Adipocyte (in vitro differentiated cells): Measurements from ENCODE around the gene PDZD2.
A peak's percentile ranks its signal among the peaks of the same experiment; 100 is the strongest.

ENCODE experiments used
- DNase-seq: peaks from one replicate; pipeline ENCODE4 v3.0.0-alpha.2; 2015; ENCODE audit warnings: low read depth
- H3K27me3 ChIP-seq: replicated peaks from 2 replicates; pipeline ENCODE4 v1.7.0; 2013; ENCODE audit warnings: mild to moderate bottlenecking, low read length, moderate library complexity; ENCODE audit not compliant: control insufficient read depth, insufficient read depth
- H3K36me3 ChIP-seq: 2 replicates; pipeline ENCODE4 v1.7.0; 2013; ENCODE audit warnings: low read length, mild to moderate bottlenecking, moderate library complexity; ENCODE audit not compliant: control insufficient read depth, insufficient read depth, severe bottlenecking
- H3K4me1 ChIP-seq: 2 replicates; pipeline ENCODE4 v1.7.0; 2013; ENCODE audit warnings: mild to moderate bottlenecking, low read length, moderate library complexity; ENCODE audit not compliant: control insufficient read depth, insufficient read depth
- H3K4me3 ChIP-seq: 2 replicates; pipeline ENCODE4 v1.7.0; 2013; ENCODE audit warnings: mild to moderate bottlenecking, low read length, moderate library complexity
- H3K9ac ChIP-seq: 2 replicates; pipeline ENCODE4 v1.7.0; 2013; ENCODE audit warnings: mild to moderate bottlenecking, low read length, moderate library complexity
- H3K9me3 ChIP-seq: 2 replicates; pipeline ENCODE4 v1.7.0; 2013; ENCODE audit warnings: mild to moderate bottlenecking, low read length, moderate library complexity; ENCODE audit not compliant: control insufficient read depth

PDZD2 gene

DNA sequence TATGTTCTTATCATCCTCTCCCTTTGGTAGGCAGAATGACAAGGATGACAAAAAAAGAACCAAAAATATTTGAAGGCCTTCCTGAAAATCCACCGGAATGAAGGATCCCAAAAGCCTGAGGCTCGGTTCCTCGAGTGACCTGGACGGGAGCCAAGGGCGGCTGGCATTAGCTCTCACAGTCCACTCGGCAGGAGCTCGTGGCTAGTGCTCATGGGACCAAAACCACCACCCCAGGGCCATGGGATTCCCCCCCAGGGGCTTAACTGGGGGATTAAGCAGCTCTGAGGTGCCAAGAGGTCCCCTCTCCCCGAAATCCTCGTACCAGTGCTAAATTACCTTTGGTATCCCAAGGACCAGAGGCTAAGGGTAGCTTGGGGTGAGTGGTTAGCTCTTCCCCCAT lies 586 bp upstream of the PDZD2 start:
- Histone ChIP-seq H3K4me3 (peak overlapping the region; percentile 85), H3K27me3 (peaks cover 17% of the 10 kb centered on the region), H3K9me3 (no peaks in the 10 kb centered on the region), H3K4me1 (peaks cover 9% of the 10 kb centered on the region), H3K9ac (peak overlapping the region; percentile 33), H3K36me3 (no peaks in the 10 kb centered on the region)
- DNase-seq: peak; percentile 5

DNA sequence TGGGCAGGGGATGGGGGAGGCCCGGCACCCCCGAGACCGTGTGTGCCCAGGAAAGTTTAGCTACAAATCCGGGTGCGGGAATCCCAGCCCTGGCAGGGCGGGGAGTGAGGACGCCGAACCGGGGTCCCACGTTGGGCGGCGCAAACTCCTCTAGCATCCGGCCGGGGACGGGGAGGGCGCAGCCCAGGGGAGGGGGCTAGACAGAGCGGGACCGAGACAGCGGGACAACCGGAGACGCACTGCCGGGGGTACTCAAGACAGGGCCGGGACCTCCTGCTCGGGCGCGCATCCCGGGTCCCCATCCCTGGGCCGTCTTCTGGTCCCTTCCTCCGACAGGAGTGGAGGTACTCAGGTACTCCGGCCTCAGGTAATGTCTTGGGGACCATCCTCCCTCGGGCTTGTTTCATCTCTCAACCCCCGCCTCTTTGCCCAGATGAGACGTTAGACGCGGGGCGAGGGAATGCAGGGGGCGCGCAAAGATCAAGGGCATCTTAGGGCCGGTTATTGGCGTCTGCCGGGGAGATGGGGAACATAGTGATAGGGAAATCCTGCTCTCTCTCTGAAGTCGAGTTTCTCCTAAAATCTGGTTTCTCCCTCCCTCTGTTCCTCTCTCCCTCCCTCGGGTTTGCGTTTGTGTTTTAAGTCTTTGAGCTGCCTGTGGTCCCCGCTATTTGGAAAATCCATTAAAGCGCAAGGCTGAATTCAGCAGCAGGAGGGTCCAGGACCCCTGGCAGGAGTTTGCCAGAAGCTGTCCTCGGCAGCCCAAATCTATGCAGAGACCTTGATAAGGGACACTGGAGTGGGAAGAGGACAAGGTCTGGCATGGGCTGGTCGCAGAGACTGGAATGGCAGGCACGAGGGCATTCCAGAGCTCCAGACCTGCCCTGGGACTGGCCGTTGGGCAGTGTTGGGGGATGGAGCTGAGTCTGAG lies 815 bp downstream of the PDZD2 start:
- Histone ChIP-seq H3K27me3 (peaks cover 17% of the 10 kb centered on the region), H3K9ac (peak overlapping the region; percentile 33)
- DNase-seq: no peak

DNA sequence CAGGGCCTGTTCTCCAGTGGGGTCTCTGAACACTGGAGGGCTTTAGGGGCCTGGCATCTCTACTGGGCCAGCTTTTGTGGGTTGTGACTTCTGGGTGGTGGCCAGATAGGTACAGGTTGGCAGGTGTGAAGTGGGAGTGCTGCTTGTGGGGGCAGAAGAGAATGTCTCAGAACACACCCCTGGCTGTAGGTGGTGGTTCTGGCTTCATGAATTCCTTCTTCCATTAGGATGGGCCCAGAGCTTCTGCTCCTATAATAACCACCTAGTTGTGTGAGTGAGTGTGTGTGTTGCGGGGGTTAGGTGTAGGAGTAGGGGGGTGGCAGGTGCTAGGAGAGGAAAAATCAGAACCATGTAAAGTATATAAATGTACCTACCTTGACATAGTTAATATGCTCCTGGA lies 1.6 kb downstream of the PDZD2 start:
- peaks cover 9% of the 10 kb centered on the region for H3K4me1 ChIP-seq
- no peak for DNase-seq
- H3K9me3 ChIP-seq: no peaks in the 10 kb centered on the region
- no peaks in the 10 kb centered on the region for H3K36me3 ChIP-seq
- no peak overlapping the region for H3K9ac ChIP-seq
- no peak overlapping the region for H3K4me3 ChIP-seq
- peaks cover 17% of the 10 kb centered on the region for H3K27me3 ChIP-seq

More for the DNA sequence above, 815 bp downstream of the PDZD2 start:
- peaks cover 9% of the 10 kb centered on the region for H3K4me1 ChIP-seq
- H3K36me3 ChIP-seq: no peaks in the 10 kb centered on the region
- no peaks in the 10 kb centered on the region for H3K9me3 ChIP-seq
- H3K4me3 ChIP-seq: peak overlapping the region; percentile 85

DNA sequence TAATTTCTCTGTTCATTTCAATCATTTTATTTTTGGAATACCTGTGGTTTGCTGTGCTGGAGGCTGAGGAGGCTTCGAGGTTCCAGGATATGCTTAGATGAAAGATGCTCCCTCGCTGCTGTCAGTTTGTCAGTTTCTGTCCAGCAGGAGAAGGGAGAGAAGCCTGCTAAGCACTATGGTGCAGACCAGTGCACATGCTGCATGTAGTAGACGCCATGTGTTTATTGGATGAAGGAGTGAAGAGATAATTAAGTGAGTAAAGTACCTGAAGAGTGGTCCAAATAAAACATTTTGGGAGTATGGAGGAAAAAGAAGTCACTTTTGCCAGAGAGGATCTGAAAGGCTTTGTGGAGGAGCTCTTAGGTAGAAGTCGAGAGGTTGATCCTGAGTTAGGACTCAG lies 2.1 kb downstream of the PDZD2 start:
- DNase-seq: no peak
- no peak overlapping the region for H3K4me3 ChIP-seq
- H3K36me3 ChIP-seq: no peaks in the 10 kb centered on the region
- peaks cover 9% of the 10 kb centered on the region for H3K4me1 ChIP-seq
- peaks cover 20% of the 10 kb centered on the region for H3K27me3 ChIP-seq
- no peak overlapping the region for H3K9ac ChIP-seq
- H3K9me3 ChIP-seq: no peaks in the 10 kb centered on the region

- no peaks in the 10 kb centered on the region for H3K36me3 ChIP-seq
- no peak overlapping the region for H3K9ac ChIP-seq
- H3K27me3 ChIP-seq: peaks cover 22% of the 10 kb centered on the region
- H3K9me3 ChIP-seq: no peaks in the 10 kb centered on the region
- H3K4me3 ChIP-seq: no peak overlapping the region
- DNase-seq: no peak
- peaks cover 6% of the 10 kb centered on the region for H3K4me1 ChIP-seq
Observed at GRCh38 chr5:31641575-31641974, 2.6 kb downstream of the PDZD2 start.

DNA sequence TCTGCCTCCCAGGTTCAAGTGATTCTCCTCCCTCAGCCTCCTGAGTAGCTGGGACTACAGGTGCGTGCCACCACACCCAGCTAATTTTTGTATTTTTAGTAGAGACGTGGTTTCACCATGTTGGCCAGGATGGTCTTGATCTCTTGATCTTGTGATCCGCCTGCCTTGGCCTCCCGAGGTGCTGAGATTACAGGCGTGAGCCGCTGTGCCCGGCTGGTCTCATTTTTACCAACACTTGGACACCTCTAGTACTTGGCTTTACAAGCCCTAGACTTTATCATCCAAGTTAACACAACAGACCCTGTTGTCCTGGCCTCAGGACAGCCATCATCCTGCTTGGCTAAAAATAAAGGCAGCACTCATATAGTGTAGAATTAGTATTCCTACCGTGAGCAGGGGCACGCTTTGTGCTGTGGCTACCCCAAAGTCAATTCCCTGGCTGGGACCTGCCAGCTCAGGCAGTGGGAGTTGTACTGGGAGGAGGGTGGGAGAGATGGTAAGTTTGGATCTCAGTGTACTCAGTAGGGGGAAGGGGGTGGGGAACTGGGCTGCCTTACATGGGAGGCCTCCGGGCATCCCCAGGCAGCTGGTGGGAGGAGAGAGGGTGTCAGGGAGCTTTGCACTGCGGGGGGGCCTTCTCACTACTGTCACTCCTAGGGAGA lies 6.6 kb downstream of the PDZD2 start:
- DNase-seq: no peak
- H3K9me3 ChIP-seq: no peaks in the 10 kb centered on the region
- H3K4me1 ChIP-seq: no peaks in the 10 kb centered on the region
- H3K27me3 ChIP-seq: peaks cover 22% of the 10 kb centered on the region
- H3K36me3 ChIP-seq: no peaks in the 10 kb centered on the region
- no peak overlapping the region for H3K9ac ChIP-seq
- no peak overlapping the region for H3K4me3 ChIP-seq

DNA sequence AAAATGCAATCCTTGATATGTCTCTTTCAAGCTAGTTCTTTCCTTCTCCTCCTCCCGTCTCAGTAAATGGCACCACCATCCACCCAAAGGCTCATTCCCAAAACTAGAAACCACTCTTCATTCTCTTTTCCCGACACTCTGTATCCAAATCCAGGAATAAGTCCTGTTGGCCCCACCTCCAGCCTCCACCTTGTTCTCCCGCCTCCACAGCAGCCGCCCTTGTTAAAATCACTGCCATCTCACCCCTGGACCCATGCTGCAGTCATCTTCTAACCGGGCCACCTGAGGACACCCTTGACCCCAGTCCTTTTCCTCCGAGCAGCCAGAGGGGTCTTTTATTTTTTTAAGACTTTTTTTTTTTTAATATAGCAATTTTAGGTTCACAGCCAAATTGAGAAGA lies 9.4 kb downstream of the PDZD2 start:
- Histone ChIP-seq H3K4me3 (no peak overlapping the region), H3K9me3 (no peaks in the 10 kb centered on the region), H3K27me3 (peaks cover 19% of the 10 kb centered on the region), H3K9ac (no peak overlapping the region), H3K36me3 (no peaks in the 10 kb centered on the region), H3K4me1 (no peaks in the 10 kb centered on the region)
- DNase-seq: no peak

DNA sequence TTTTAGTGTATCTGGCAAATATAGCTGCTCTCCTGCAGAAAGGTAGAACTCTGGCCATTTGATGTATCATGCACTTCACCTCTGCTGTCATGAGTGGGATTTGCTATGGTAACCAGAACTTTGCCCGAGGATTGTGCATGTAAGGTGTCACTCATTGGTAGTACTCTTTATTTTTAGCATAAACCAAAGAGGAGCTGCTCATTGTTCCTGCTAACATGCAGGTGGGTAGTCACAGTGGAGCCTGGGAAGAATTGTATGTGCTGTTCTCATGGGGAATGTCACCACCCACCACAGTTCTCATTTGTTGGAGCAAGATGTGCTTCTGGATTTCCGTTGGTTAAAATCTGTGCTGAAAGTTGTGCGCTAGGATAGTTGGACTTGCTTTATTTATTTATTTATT lies 12.3 kb downstream of the PDZD2 start:
- Histone ChIP-seq H3K36me3 (no peaks in the 10 kb centered on the region), H3K9ac (no peak overlapping the region), H3K9me3 (no peaks in the 10 kb centered on the region)

GRCh38 chr5:31655491-31655890 lies 16.6 kb downstream of the PDZD2 start:
- peaks cover 25% of the 10 kb centered on the region for H3K27me3 ChIP-seq
- no peak overlapping the region for H3K4me3 ChIP-seq
- no peak for DNase-seq
- no peaks in the 10 kb centered on the region for H3K4me1 ChIP-seq
- H3K9ac ChIP-seq: no peak overlapping the region
- H3K36me3 ChIP-seq: no peaks in the 10 kb centered on the region
- no peaks in the 10 kb centered on the region for H3K9me3 ChIP-seq

More for the DNA sequence above, 12.3 kb downstream of the PDZD2 start:
- no peak for DNase-seq
- H3K4me1 ChIP-seq: no peaks in the 10 kb centered on the region
- peaks cover 16% of the 10 kb centered on the region for H3K27me3 ChIP-seq
- H3K4me3 ChIP-seq: no peak overlapping the region

DNA sequence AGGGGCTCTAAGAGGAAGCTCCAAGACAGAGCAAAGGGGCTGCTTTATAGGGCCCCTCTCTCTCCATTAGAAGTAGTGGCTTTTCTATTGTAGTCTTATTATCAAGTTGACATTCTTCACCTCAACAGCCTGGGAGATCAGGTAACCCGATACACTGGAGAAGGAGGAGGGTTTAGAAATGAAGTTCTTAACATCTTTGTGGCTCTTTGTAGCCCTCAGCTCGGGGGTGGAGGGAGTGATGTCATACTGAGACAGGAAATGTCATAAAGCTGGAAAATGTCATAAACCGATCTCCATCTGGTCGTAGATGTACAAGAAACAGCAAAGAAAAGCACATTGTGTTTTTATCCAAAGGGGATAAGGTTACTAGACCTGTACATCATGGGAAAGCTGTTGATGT lies 17.9 kb downstream of the PDZD2 start:
- no peak for DNase-seq
- H3K4me1 ChIP-seq: no peaks in the 10 kb centered on the region
- no peak overlapping the region for H3K9ac ChIP-seq
- no peak overlapping the region for H3K4me3 ChIP-seq
- H3K27me3 ChIP-seq: peaks cover 21% of the 10 kb centered on the region
- H3K36me3 ChIP-seq: no peaks in the 10 kb centered on the region
- H3K9me3 ChIP-seq: no peaks in the 10 kb centered on the region

GRCh38 chr5:31657315-31657979 lies 18.5 kb downstream of the PDZD2 start:
- Histone ChIP-seq H3K9ac (no peak overlapping the region), H3K4me3 (no peak overlapping the region), H3K36me3 (no peaks in the 10 kb centered on the region), H3K4me1 (no peaks in the 10 kb centered on the region), H3K9me3 (no peaks in the 10 kb centered on the region), H3K27me3 (peaks cover 21% of the 10 kb centered on the region)
- no peak for DNase-seq
